Endothelial cell of umbilical vein (primary cell): Measurements from ENCODE around the gene FCER2. TPM values are rescaled to one million over a fixed set of nuclear protein-coding genes. Genes with fewer than 3 reads are reported as not detected.

Experiments
- BruUV-seq: library from RNA; stranded (reverse); fragments of 400-500 nt; replicated peaks from 2 replicates; lab custom pipeline; 2021; lab: Mats Ljungman, UMichigan
- CTCF ChIA-PET: fragments of 300-600, 350-600 bp; sonication (Branson Sonifier 250); formaldehyde crosslinking; loops from one replicate; lab custom pipeline; 2021; ENCODE audit warnings: antibody characterized with exemption, inconsistent platforms; lab: Charles Lee
- POLR2A ChIA-PET: fragments of 300-600, 350-600 bp; sonication (Branson Sonifier 250); formaldehyde crosslinking; loops from one replicate; lab custom pipeline; 2021; ENCODE audit warnings: antibody characterized with exemption, inconsistent platforms; lab: Charles Lee
- DNase-seq: peaks from one replicate; pipeline ENCODE4 v3.0.0-alpha.2; 2011; ENCODE audit warnings: low read depth, low spot score
- FAIRE-seq: peaks from 2 replicates; lab custom pipeline; 2011; peaks lifted over from hg19 to GRCh38; lab: Jason Lieb, UNC
- H2AFZ ChIP-seq: 2 replicates; pipeline ENCODE4 v1.6.0; 2012; ENCODE audit warnings: low read depth, low read length, control low read depth, inconsistent platforms
- H3K27ac ChIP-seq: 2 replicates; pipeline ENCODE4 v1.5.1; 2011; ENCODE audit warnings: low read depth, mild to moderate bottlenecking, control low read depth, low read length, moderate library complexity; ENCODE audit not compliant: insufficient read depth
- H3K27me3 ChIP-seq, 2 experiments: 2 replicates each; pipeline versions ENCODE4 v1.6.0 to v1.6.1; 2011; ENCODE audit warnings: low read length in 2 of 2, mixed read lengths in 1 of 2; ENCODE audit not compliant: control insufficient read depth in 2 of 2, insufficient read depth in 2 of 2
- H3K36me3 ChIP-seq, 2 experiments: 2 replicates in 1 of 2; 3 replicates in 1 of 2; pipeline ENCODE4 v1.5.1; 2011; ENCODE audit warnings: low read length in 2 of 2, mild to moderate bottlenecking in 1 of 2, moderate library complexity in 1 of 2; ENCODE audit not compliant: control insufficient read depth in 2 of 2, insufficient read depth in 2 of 2; ENCODE audit errors: extremely low read depth in 1 of 2
- H3K4me1 ChIP-seq: 3 replicates; pipeline ENCODE4 v1.5.1; 2011; ENCODE audit warnings: mild to moderate bottlenecking, low read length; ENCODE audit not compliant: control insufficient read depth, insufficient read depth; ENCODE audit errors: extremely low read depth
- H3K4me2 ChIP-seq: 2 replicates; pipeline ENCODE4 v1.6.1; 2011; ENCODE audit warnings: low read length, control low read depth, mixed read lengths; ENCODE audit not compliant: insufficient read depth
- H3K4me3 ChIP-seq, 3 experiments: fragments of 200-600 bp in 1 of 3; sonication (generic), shearing (Covaris generic) in 1 of 3; replicated peaks in 1 of 3; 2 replicates each; pipeline ENCODE4 v1.5.1; 2011 to 2016; ENCODE audit warnings: control low read depth in 3 of 3, low read length in 3 of 3, mild to moderate bottlenecking in 2 of 3, inconsistent platforms in 1 of 3, low read depth in 1 of 3, moderate library complexity in 1 of 3; ENCODE audit not compliant: insufficient read depth in 1 of 3
- H3K79me2 ChIP-seq: 2 replicates; pipeline ENCODE4 v1.6.0; 2012; ENCODE audit warnings: low read length, inconsistent platforms; ENCODE audit not compliant: control insufficient read depth, insufficient read depth
- H3K9ac ChIP-seq: replicated peaks from 2 replicates; pipeline ENCODE3; 2011; ENCODE audit warnings: low read length, control low read depth; ENCODE audit not compliant: insufficient read depth; ENCODE audit errors: extremely low read depth
- H3K9me1 ChIP-seq: replicated peaks from 3 replicates; pipeline ENCODE4 v1.6.0; 2011; ENCODE audit warnings: mild to moderate bottlenecking, low read length; ENCODE audit not compliant: control insufficient read depth, insufficient read depth; ENCODE audit errors: extremely low read depth
- H3K9me3 ChIP-seq: replicated peaks from 2 replicates; pipeline ENCODE4 v1.5.1; 2012; ENCODE audit warnings: low read length, inconsistent platforms; ENCODE audit not compliant: control insufficient read depth, insufficient read depth
- H4K20me1 ChIP-seq: replicated peaks from 2 replicates; pipeline ENCODE3; 2011; ENCODE audit warnings: mild to moderate bottlenecking, low read length; ENCODE audit not compliant: control insufficient read depth, insufficient read depth; ENCODE audit errors: extremely low read depth
- CTCF ChIP-seq, 2 donors: IDR thresholded peaks; 1 replicate in 1 of 2; 2 replicates in 1 of 2; pipeline ENCODE4 v1.5.1; 2011; ENCODE audit warnings: low read length in 2 of 2, mild to moderate bottlenecking in 2 of 2, moderate library complexity in 2 of 2, control low read depth in 1 of 2, inconsistent platforms in 1 of 2, low read depth in 1 of 2; ENCODE audit not compliant: insufficient read depth in 1 of 2; ENCODE audit errors: extremely low read depth in 1 of 2
- FOS ChIP-seq: IDR thresholded peaks from 2 replicates; pipeline ENCODE4 v1.6.1; 2011; ENCODE audit warnings: mild to moderate bottlenecking, low read length, moderate library complexity, borderline replicate concordance; ENCODE audit not compliant: insufficient read depth
- GATA2 ChIP-seq: IDR thresholded peaks from 2 replicates; pipeline ENCODE4 v1.7.0; 2011; ENCODE audit warnings: low read depth, mild to moderate bottlenecking, moderate library complexity, mixed read lengths, low read length; ENCODE audit not compliant: insufficient read length, insufficient read depth
- JUN ChIP-seq: IDR thresholded peaks from 2 replicates; pipeline ENCODE4 v1.6.1; 2011; ENCODE audit warnings: borderline replicate concordance, low read depth; ENCODE audit not compliant: insufficient read length, insufficient read depth
- MAX ChIP-seq: IDR thresholded peaks from 2 replicates; pipeline ENCODE4 v1.6.1; 2011; ENCODE audit not compliant: insufficient read depth, insufficient read length
- MYC ChIP-seq: IDR thresholded peaks from one replicate; pipeline ENCODE4 v1.6.1; 2011; ENCODE audit warnings: mild to moderate bottlenecking, low read depth, low read length
- POLR2AphosphoS5 ChIP-seq: IDR thresholded peaks from 2 replicates; pipeline ENCODE4 v1.6.1; 2012; ENCODE audit warnings: low read depth, mild to moderate bottlenecking, control low read depth, low read length, moderate library complexity; ENCODE audit not compliant: insufficient read depth
- dilution Hi-C: fragments of 300-500 bp; cut with MboI; formaldehyde crosslinking; loops from one replicate; pipeline ENCODE4 v1.15.0; 2019; ENCODE audit warnings: low sequenced_read_pairs; ENCODE audit not compliant: extremely low pct_ligation_motif_present
- intact Hi-C: fragments of 100-400 bp; cut with micrococcal nuclease; formaldehyde crosslinking; loops from one replicate; pipeline ENCODE4 v1.10.0; 2022
- polyA plus RNA-seq, 4 experiments: library from polyadenylated mRNA; depleted of rRNA in 3 of 4; stranded (reverse) in 3 of 4; unstranded in 1 of 4; fragments of >200 nt; gene quantifications; 2 replicates each; pipeline versions ENCODE4 v1.2.1 to v1.2.3, GENCODE V29; 2011 to 2012; ENCODE audit warnings: missing spikeins in 1 of 4
- total RNA-seq: library from RNA; stranded (reverse); gene quantifications from 2 replicates; pipeline ENCODE4 v1.2.3, GENCODE V29; 2021

FCER2 gene
- total and polyA plus RNA-seq, 2 donors (not counting 3 experiments of a cell fraction or from before 2014, with no cell fraction given) = not detected

DNA sequence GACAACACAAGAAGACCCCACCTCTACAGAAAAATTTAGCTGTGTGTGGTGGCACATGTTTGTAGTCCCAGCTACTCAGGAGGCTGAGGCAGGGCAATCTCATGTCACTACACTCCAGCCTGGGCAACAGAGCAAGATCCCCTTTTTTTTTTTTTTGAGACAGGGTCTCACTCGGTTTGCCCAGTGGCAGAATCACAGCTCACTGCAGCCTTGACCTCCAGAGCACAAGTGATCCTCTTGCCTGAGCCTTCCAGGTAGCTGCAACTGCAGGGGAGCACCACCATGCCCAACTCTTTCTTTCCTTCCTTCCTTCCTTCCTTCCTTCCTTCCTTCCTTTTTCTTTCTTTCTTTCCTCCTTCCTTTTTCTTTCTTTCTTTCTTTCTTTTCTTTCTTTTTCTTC, 34.2 kb upstream of the FCER2 start:
- Histone ChIP-seq H3K4me2 (no peak overlapping the region), H3K9ac (no peak overlapping the region), H3K27ac (no peak overlapping the region), H3K4me1 (no peaks in the 10 kb centered on the region), H3K9me1 (no peaks in the 10 kb centered on the region), H3K36me3 (no peaks in the 10 kb centered on the region), H4K20me1 (no peaks in the 10 kb centered on the region), H2AFZ (no peak overlapping the region), H3K79me2 (no peaks in the 10 kb centered on the region), H3K4me3 (no peak overlapping the region), H3K27me3 (peaks cover 11 to 14% of the 10 kb centered on the region in 2 experiments), H3K9me3 (no peaks in the 10 kb centered on the region)
- DNase-seq (no peak), FAIRE-seq (no peak)
- dilution Hi-C loops = no loop called here
- POLR2A ChIA-PET = no interaction called here
- TF ChIP-seq POLR2AphosphoS5 (no peak), CTCF (IDR thresholded peaks at IDR 0.05; ENCODE audit: extremely low read depth in 1 of 2, insufficient read depth in 1 of 2, low read depth in 1 of 2, low read length in 2 of 2) (no peak), MYC (no peak), JUN (no peak), GATA2 (no peak), FOS (no peak), MAX (no peak)
- CTCF ChIA-PET = interaction anchor here (1.0 to 1.6 kb wide), 4 partner anchors 10 to 95 kb away, joined by 3 to 5 read pairs (median 4); partner anchors contain the start of gene TRAPPC5
- intact Hi-C loops = no loop called here
- BruUV-seq = no TSS peak
